ENCODE results near the gene CPZ.

- TF ChIP-seq CTCF (IDR thresholded peaks at IDR 0.05) (no peak), POLR2A (IDR thresholded peaks at IDR 0.05) (no peak)
Observed at GRCh38 chr4:8599657-8600056, 7.1 kb downstream of the CPZ start.

Data from adrenal gland (tissue), 5 donors.